WTC11 (cell line): ENCODE measurements around the gene NTRK3. TPM values are rescaled to one million over a fixed set of nuclear protein-coding genes. Genes with fewer than 3 reads are reported as not detected.

Experiments used
- ATAC-seq: fragments of 200-7000 bp; cut with Tn5 transposase; 2 replicates; pipeline ENCODE4 v1.10.0; 2021; ENCODE audit warnings: mild to moderate bottlenecking, moderate library complexity
- CTCF ChIA-PET: fragments of 300-600 bp; sonication (Branson Sonifier 250); formaldehyde crosslinking; loops from one replicate; lab custom pipeline; 2021; ENCODE audit warnings: antibody characterized with exemption; lab: Charles Lee
- POLR2A ChIA-PET: fragments of 350-600 bp; sonication (Branson Sonifier 250); formaldehyde crosslinking; loops from one replicate; lab custom pipeline; 2021; ENCODE audit warnings: antibody characterized with exemption; lab: Charles Lee
- DNase-seq: peaks from one replicate; pipeline ENCODE4 v3.0.0; 2021; ENCODE audit warnings: low spot score
- H3K27ac Mint-ChIP-seq: 2 replicates; pipeline ENCODE4 v1.8.0; 2021; ENCODE audit warnings: mixed read lengths
- H3K27me3 Mint-ChIP-seq: 2 replicates; pipeline ENCODE4 v1.8.0; 2021; ENCODE audit warnings: low read depth, mild to moderate bottlenecking, moderate library complexity, mixed read lengths
- H3K36me3 Mint-ChIP-seq: 2 replicates; pipeline ENCODE4 v1.8.0; 2021; ENCODE audit warnings: mixed read lengths
- H3K4me1 Mint-ChIP-seq: 2 replicates; pipeline ENCODE4 v1.8.0; 2022; ENCODE audit warnings: mixed read lengths
- H3K4me3 Mint-ChIP-seq: 2 replicates; pipeline ENCODE4 v1.8.0; 2021; ENCODE audit warnings: mild to moderate bottlenecking, moderate library complexity, mixed read lengths
- H3K9me3 Mint-ChIP-seq: 2 replicates; pipeline ENCODE4 v1.8.0; 2021; ENCODE audit warnings: mixed read lengths
- AFF4 ChIP-seq: sonication (generic); formaldehyde crosslinking; IDR thresholded peaks from 2 replicates; pipeline ENCODE4 v1.8.1; 2023; ENCODE audit warnings: mild to moderate bottlenecking, missing genetic modification reagents, borderline replicate concordance
- CTCF ChIP-seq: fragments of 200-600 bp; IDR thresholded peaks from 2 replicates; pipeline ENCODE4 v1.8.0; 2022; ENCODE audit warnings: antibody characterized with exemption
- EMX1 ChIP-seq: fragments of 250-450 bp; sonication (Bioruptor Pico); IDR thresholded peaks from 2 replicates; pipeline ENCODE4 v1.8.0; 2021; ENCODE audit warnings: mild to moderate bottlenecking
- ERG ChIP-seq: fragments of 250-450 bp; sonication (Bioruptor Pico); IDR thresholded peaks from 2 replicates; pipeline ENCODE4 v1.8.0; 2021; ENCODE audit warnings: mild to moderate bottlenecking
- FOXJ3 ChIP-seq: sonication (generic); formaldehyde crosslinking; IDR thresholded peaks from 2 replicates; pipeline ENCODE4 v1.9.0; 2021; ENCODE audit warnings: missing genetic modification reagents, mild to moderate bottlenecking, borderline replicate concordance
- FOXP1 ChIP-seq: sonication (generic); formaldehyde crosslinking; IDR thresholded peaks from 2 replicates; pipeline ENCODE4 v1.8.0; 2022; ENCODE audit warnings: missing genetic modification reagents, mild to moderate bottlenecking, moderate library complexity, borderline replicate concordance
- HMGXB4 ChIP-seq: sonication (generic); formaldehyde crosslinking; IDR thresholded peaks from 2 replicates; pipeline ENCODE4 v1.8.1; 2023; ENCODE audit warnings: mild to moderate bottlenecking, moderate library complexity, missing genetic modification reagents
- JAZF1 ChIP-seq: fragments of 250-450 bp; sonication (Bioruptor Pico); IDR thresholded peaks from 2 replicates; pipeline ENCODE4 v1.9.0; 2021; ENCODE audit warnings: moderate library complexity, mild to moderate bottlenecking, inconsistent platforms
- NFYB ChIP-seq: sonication (generic); formaldehyde crosslinking; conservative IDR thresholded peaks from 2 replicates; pipeline ENCODE4 v1.8.0; 2022; ENCODE audit warnings: low read depth, missing genetic modification reagents
- OVOL2 ChIP-seq: fragments of 250-450 bp; sonication (Bioruptor Pico); IDR thresholded peaks from 2 replicates; pipeline ENCODE4 v1.9.0; 2021; ENCODE audit warnings: mild to moderate bottlenecking, borderline replicate concordance
- SMAD4 ChIP-seq: sonication (generic); formaldehyde crosslinking; IDR thresholded peaks from 2 replicates; pipeline ENCODE4 v1.8.0; 2022; ENCODE audit warnings: mild to moderate bottlenecking, missing genetic modification reagents
- SP1 ChIP-seq: sonication (generic); formaldehyde crosslinking; conservative IDR thresholded peaks from 2 replicates; pipeline ENCODE4 v1.8.1; 2022; ENCODE audit warnings: missing genetic modification reagents
- TEAD1 ChIP-seq: sonication (generic); formaldehyde crosslinking; IDR thresholded peaks from 2 replicates; pipeline ENCODE4 v1.8.0; 2022; ENCODE audit warnings: mild to moderate bottlenecking, missing genetic modification reagents
- ZBTB21 ChIP-seq: sonication (generic); formaldehyde crosslinking; IDR thresholded peaks from 2 replicates; pipeline ENCODE4 v1.8.1; 2023; ENCODE audit warnings: mild to moderate bottlenecking, missing genetic modification reagents, borderline replicate concordance
- ZBTB43 ChIP-seq: sonication (generic); formaldehyde crosslinking; IDR thresholded peaks from 2 replicates; pipeline ENCODE4 v1.8.1; 2023; ENCODE audit warnings: mild to moderate bottlenecking, missing genetic modification reagents
- ZNF232 ChIP-seq: sonication (generic); formaldehyde crosslinking; IDR thresholded peaks from 2 replicates; pipeline ENCODE4 v1.8.0; 2022; ENCODE audit warnings: mild to moderate bottlenecking, missing genetic modification reagents
- ZNF317 ChIP-seq: sonication (generic); formaldehyde crosslinking; IDR thresholded peaks from 2 replicates; pipeline ENCODE4 v1.8.1; 2023; ENCODE audit warnings: low read depth, mild to moderate bottlenecking, moderate library complexity, missing genetic modification reagents, borderline replicate concordance
- ZNF671 ChIP-seq: fragments of 250-450 bp; sonication (Bioruptor Pico); IDR thresholded peaks from 2 replicates; pipeline ENCODE4 v1.8.0; 2021; ENCODE audit warnings: mild to moderate bottlenecking
- total RNA-seq: library from RNA; stranded (reverse); gene quantifications from 3 replicates; pipeline ENCODE4 v1.2.3, GENCODE V29; 2021
- TF ChIP-seq, protein P1 (sequence below): sonication (generic); formaldehyde crosslinking; conservative IDR thresholded peaks from 2 replicates; pipeline ENCODE4 v1.8.1; 2022; ENCODE audit warnings: mild to moderate bottlenecking, missing genetic modification reagents
- TF ChIP-seq, protein P2 (sequence below): sonication (generic); formaldehyde crosslinking; IDR thresholded peaks from 2 replicates; pipeline ENCODE4 v1.8.1; 2022; ENCODE audit warnings: low read depth, missing genetic modification reagents, borderline replicate concordance

Gene NTRK3
- total RNA-seq, 1 experiment from 2014 or later: 12.3 TPM

- no peak overlapping the region for H3K4me3 Mint-ChIP-seq
- no peaks in the 10 kb centered on the region for H3K4me1 Mint-ChIP-seq
- ATAC-seq: no peak
- DNase-seq: no peak
- no peaks in the 10 kb centered on the region for H3K36me3 Mint-ChIP-seq
- ChIA-PET CTCF (no interaction called here), POLR2A (no interaction called here)
- H3K9me3 Mint-ChIP-seq: peaks cover 6% of the 10 kb centered on the region
- TF ChIP-seq OVOL2 (no peak), TEAD1 (CRISPR knock-in tag) (no peak), ZBTB43 (no peak), NFYB (CRISPR knock-in tag) (no peak), AFF4 (CRISPR knock-in tag) (no peak), EMX1 (CRISPR knock-in tag) (no peak), ZNF671 (CRISPR knock-in tag) (no peak), SMAD4 (CRISPR knock-in tag) (no peak), ZNF317 (no peak), HMGXB4 (CRISPR knock-in tag) (no peak), ZBTB21 (no peak), CTCF (no peak), FOXJ3 (no peak), SP1 (CRISPR knock-in tag) (no peak)
- TF ChIP-seq, protein P1, sequence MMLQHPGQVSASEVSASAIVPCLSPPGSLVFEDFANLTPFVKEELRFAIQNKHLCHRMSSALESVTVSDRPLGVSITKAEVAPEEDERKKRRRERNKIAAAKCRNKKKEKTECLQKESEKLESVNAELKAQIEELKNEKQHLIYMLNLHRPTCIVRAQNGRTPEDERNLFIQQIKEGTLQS (CRISPR knock-in tag): no peak
- no peaks in the 10 kb centered on the region for H3K27me3 Mint-ChIP-seq
- no peak overlapping the region for H3K27ac Mint-ChIP-seq
Measured at GRCh38 chr15:87906444-87906843, 350.1 kb downstream of the NTRK3 start.

DNA sequence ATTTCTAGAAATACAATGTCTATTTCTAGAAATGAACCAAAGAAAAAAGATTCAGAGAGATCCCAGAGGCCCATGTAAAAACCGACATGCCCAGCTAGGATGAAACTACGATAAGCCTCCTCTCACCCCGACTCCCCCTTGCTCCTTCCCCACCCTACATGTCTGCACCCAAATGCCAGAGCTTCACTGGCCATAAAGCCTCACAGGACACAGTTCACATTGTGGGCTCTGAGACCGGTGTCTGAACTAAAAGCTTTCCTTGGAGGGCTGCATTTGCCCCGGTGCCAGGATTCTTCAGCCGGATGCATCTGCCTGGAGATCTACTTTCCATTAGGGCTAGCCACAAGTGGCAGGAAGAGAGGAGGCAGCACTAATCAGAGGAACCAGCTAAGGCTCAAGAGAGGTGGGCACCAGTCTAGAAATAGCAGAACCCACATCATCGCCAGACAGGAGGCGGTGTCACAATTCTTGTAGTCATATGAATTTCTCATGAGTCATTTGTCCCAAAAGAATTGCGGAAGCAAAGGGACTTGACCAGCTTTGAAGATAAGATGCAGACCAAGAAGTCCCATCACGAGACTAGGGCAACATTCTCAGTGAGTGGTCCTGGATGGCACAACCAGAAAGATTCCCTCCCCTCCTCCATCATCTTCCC, 353.6 kb downstream of the NTRK3 start:
- no peak for ATAC-seq
- TF ChIP-seq JAZF1 (CRISPR knock-in tag) (no peak), FOXP1 (CRISPR knock-in tag) (no peak), EMX1 (CRISPR knock-in tag) (no peak), ERG (CRISPR knock-in tag) (no peak), SMAD4 (CRISPR knock-in tag) (no peak), CTCF (no peak), ZNF232 (CRISPR knock-in tag) (no peak)
- TF ChIP-seq, protein P2, sequence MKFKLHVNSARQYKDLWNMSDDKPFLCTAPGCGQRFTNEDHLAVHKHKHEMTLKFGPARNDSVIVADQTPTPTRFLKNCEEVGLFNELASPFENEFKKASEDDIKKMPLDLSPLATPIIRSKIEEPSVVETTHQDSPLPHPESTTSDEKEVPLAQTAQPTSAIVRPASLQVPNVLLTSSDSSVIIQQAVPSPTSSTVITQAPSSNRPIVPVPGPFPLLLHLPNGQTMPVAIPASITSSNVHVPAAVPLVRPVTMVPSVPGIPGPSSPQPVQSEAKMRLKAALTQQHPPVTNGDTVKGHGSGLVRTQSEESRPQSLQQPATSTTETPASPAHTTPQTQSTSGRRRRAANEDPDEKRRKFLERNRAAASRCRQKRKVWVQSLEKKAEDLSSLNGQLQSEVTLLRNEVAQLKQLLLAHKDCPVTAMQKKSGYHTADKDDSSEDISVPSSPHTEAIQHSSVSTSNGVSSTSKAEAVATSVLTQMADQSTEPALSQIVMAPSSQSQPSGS (CRISPR knock-in tag): no peak

More for the DNA sequence above, 353.6 kb downstream of the NTRK3 start:
- Mint-ChIP-seq H3K4me1 (no peaks in the 10 kb centered on the region), H3K4me3 (no peak overlapping the region), H3K36me3 (no peaks in the 10 kb centered on the region), H3K27me3 (no peaks in the 10 kb centered on the region), H3K27ac (no peak overlapping the region), H3K9me3 (no peaks in the 10 kb centered on the region)
- POLR2A ChIA-PET: no interaction called here
- CTCF ChIA-PET: no interaction called here
- no peak for DNase-seq
